ENCODE results near the gene ZNF48.

ZNF48 gene

GRCh38 chr16:30444231-30445148, 49.3 kb downstream of the ZNF48 start:
- DNase-seq (ENCODE audit: low spot score): no peak

GRCh38 chr16:30445149-30445407, 49.9 kb downstream of the ZNF48 start:
- no peak for DNase-seq (ENCODE audit: low spot score)

DNA sequence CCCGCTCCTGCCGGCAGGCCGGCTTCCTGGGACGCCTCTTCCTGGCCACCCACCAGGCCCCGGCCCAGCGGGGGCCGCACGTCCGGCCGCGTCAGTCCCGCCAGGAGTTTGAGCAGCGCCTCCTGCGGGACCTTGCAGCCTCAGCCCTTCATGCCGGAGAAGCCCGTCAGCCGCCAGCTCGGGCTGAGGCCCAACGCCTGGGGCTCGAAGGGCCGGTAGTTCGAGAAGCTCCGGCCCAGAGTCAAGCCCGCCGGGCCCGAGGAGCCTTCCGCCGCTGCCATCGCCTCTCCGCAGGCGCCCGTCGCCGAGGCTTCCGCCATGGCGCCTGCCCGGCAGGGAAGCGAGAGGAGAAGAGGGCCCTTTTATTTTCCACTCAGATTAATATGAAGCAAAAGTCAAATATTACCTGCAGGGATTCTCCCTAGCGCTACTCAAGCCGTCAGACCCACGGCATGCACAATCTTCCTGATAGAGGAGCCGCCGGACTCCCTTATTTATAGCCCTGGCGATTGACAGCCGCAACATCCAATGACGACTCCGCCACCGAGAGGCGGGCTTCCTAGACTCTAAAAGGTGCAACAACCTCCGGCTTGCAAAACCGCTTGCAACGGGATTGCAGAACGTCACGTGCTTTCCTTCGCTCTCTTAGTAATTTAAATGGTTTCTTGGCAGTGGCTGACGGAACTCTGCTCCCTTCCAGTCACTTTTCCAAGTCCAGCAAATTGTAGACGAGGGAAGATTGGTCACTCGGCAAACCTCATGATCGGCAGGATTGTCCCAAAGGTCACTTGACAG, 50.4 kb downstream of the ZNF48 start, which contains the start of gene SEPHS2:
TSS of gene SEPHS2 (minus strand) at position 467 of the 795 bp plus-strand sequence. CDS start at position 320, 147 bp downstream.
- peak; percentile 83 for DNase-seq (ENCODE audit: low spot score)

GRCh38 chr16:30446203-30446595, 51.0 kb downstream of the ZNF48 start:
- no peak for DNase-seq (ENCODE audit: low spot score)

DNA sequence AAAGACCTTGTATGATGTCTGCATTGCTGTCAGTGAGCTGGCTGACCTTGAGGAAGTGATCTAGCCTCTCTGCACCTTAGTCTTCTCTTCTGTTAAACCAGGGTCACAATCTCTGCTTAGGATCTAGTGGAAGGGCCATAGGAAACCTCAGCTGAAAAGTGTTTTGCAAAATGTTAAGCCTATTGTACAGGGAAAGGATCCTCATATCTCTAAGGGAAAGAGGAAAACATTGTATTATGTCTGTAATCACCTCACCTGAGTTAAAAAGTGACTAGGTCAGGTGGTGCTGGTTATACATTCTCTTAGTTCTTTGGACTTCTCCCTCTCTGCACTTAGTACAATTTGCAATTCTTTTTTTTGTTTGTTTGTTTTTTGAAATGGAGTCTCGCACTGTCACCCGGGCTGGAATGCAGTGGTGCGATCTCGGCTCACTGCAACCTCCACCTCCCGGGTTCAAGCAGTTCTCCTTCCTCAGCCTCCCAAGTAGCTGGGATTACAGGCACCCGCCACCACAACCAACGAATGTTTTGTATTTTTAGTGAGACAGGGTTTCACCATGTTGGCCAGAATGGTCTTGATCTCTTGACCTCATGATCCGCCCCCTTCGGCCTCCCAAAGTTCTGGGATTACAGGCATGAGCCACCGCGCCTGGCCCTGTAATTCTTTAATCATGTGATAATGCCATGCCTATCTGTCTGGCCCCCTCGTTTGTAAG, 52.4 kb downstream of the ZNF48 start:
- DNase-seq (ENCODE audit: low spot score): no peak

DNA sequence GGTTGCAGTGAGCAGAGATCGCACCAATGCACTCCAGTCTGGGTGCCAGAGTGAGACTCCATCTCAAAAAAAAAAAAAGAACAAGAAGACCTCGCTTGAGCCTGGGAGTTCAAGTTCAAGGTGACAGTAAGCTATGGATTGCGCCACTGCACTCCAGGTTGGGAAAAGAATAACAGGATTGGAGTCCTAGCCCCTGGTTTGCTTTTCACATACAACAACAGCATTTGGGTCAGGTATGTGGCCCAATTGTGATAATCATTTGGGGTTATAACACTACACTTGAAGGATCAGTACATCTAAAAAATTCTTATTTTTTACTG, 53.9 kb downstream of the ZNF48 start:
- no peak for DNase-seq (ENCODE audit: low spot score)
